HG03064 (cell line): ENCODE measurements around the gene DNAJC13.
"Not testable (repeated sequence)": the region's sequence is repeated elsewhere in the genome, so short reads cannot be mapped to it uniquely, and the experiment has no call there.

ENCODE experiments used
- ATAC-seq: cut with Tn5 transposase; IDR thresholded peaks from one replicate; pipeline ENCODE4 v1.9.1; 2021; ENCODE audit warnings: low read depth; ENCODE audit not compliant: unreplicated experiment

The DNAJC13 gene

DNA sequence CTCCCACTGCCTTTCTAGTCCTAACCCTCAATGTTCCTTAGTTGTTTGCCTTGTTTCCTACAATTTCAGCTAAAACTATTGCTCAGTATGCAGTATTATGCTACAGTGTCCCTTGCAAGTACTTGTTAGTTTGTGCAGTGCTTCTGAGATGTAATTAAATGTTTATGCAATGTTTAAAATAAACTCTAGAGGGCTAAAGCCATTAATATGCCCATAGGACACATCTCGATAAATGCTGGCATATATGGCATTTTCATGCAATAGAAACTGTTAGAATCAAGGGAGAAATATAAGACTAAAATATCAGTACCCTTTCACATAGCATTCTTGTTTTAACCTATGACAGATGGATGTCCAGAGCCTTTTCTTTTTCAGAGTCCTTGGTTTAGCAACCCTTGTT lies 120.0 kb downstream of the DNAJC13 start:
- ATAC-seq: no peak

DNA sequence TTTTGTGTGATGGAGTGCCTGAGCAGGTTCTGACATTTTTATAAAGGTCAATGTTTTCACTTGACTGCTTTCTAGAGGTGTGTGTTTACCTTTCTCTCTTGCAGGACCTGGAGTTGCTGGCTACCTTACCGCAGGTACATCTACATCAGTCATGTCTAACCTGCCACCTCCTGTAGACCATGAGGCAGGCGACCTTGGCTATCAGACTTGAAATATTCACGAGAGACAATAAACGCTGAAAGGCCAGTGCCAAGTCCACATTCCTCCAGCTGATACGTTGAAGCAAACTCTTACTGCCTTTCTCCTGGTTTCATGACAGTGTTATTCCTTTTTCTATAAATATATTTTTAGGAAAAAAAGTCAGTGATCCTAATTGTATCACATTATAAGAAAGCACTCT lies 120.8 kb downstream of the DNAJC13 start:
- no peak for ATAC-seq

DNA sequence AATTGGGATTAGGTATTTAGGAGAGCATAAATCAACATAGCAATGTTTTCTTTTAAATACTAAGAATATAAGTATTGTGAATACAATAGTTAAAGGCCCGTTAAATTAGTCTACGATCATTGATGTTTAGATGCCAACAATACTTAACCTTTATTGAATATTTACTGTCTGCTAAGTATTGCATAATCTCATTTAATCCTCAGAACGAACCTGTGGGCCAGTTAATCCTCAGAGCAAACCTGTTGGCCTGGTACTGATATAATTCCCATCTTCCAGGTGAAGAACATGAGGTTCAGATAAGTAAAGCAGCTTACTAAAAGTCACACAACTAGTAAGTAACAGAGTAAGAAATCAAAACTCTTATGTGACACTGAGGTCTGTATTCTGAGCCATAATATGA lies 122.4 kb downstream of the DNAJC13 start:
- no peak for ATAC-seq

DNA sequence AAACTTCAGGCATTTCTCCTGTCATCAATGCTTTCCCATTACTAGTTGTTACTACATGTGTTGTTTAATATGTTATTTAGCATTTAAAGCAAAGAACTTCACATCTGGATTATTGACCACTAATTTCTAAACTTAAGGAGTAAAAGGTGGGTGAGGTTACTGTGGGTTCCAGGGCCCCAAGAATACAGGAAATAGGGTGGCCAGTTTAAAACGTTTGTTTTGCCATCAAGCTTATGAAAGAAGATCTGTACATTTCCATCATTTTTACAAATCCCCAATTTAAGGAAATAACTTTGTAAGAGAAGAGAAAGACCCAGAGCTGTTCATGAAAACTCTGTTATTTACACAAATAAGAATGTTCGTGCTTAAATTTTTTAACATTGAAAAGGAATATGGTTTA lies 125.3 kb downstream of the DNAJC13 start:
- ATAC-seq: no peak

DNA sequence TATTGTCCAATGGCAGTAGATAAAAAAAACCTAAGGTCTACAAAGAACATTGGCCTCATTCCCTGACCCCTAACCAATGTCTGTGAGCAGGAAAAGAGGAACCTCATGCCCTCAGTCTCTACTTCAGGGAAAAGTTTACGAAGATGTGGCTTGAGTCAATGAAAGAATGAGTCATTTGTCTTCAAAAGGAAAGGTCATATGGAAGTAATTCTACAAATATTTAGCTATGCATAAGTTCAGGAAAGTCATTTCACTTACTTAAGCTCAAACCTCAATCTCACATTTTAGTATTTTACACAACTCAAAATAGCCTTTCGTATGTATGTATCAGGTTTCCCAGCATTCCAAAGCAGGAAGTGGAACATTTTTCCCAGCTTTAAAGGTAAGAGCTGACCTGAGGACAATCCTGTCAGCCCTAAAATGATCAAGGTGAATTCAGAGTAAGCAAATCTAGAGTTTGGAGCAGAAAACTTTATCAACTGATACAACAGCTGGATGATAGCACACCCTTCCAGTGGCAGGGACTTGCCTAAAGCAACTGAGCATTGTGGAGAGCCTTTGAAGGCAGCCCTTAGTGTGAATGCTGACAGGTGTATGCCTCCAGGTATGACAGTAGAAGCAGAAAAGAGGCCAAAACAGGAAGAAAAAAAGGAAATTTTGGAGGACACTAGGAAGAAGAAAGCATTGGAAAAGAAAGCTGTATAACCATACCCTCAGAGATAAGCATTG lies 125.9 kb downstream of the DNAJC13 start:
- no peak for ATAC-seq

DNA sequence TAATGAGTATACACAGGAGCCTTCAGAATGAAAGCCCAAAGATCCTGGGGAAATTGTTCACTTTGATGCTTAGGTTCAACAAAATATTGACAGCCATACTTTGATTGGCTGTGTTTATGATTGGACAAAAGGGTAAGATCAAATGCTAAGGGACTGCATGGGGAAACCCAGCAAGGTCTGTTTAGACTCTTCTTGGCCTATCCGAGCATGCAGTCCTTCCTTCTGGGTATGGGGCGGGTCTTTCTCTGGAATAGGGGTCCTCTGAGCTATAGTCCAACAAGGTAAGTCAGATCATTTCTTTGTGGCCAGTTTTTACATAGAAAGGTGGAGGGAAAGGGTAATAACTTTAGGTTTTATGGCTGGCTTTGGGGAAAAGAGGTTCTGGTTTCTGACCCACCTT lies 126.8 kb downstream of the DNAJC13 start:
- no peak for ATAC-seq

DNA sequence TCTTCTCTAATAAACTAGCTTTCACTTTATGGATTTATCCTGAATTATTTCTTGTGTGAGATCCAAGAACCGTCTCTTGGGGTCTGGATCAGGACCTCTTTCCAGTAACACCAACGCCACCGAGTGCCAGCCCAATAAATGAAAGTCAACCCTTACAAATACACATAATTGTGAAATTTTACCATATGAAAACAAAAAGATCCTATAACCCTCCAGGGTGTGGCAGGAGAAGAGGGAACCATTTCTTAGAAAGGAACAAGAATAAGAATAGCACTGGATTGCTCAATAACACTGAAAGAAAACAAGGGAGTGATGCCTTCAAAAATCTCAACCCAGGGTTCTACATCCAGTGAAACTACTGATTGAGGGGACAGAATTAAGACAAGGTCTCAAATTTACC lies 128.2 kb downstream of the DNAJC13 start:
- ATAC-seq: no peak

DNA sequence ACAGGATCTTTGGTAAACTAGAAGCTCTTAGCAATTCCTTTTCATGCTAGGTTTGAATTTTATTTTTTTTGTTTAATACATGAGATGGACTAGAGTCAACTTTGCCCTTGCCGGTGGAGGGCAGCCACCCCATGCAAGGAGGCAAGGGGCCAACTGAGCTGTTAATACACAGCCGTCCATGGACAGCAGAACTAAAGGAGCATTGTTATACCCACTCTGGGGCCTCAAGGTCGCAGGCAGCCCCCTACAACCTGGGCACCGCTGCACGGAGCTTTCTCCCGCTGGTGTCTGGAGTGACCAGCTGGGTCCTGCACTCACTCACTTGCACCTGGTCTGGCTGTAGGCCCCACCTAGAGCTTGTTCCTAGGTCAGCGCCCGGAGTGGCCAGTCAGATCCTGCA lies 131.9 kb downstream of the DNAJC13 start:
- no peak for ATAC-seq

DNA sequence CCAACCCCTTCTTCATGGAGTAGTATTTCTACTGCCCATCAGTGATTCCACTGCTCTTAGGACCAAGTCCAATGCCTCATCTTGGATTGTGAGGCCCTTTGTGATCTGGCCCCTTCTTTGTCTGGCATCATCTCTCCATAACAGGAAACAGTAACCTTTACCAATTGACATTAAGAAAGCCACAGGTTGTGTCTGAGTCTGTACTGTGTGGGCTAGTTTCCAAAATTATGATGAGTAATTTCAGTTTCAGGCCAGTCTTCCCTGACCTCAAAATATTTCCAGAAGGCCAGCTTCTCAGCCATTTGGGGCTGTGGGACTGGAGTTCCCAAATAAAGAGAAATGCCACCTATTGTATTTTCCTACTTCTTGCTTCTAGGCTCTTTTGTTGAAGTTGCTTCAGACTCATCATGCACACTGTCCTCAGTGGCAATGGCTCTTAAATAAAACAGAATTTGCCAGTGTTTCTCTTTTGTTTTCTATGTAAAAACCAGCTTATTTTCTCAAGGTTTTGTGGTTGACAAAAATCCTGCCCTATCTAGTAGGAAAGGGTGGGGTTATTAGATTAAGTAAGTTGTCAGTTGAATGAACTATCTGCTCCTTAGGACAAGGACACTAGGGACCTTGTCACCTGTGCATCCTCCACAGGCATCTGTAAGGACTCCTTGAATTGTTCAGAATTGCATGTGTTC lies 132.7 kb downstream of the DNAJC13 start:
- peak; percentile 76 for ATAC-seq

DNA sequence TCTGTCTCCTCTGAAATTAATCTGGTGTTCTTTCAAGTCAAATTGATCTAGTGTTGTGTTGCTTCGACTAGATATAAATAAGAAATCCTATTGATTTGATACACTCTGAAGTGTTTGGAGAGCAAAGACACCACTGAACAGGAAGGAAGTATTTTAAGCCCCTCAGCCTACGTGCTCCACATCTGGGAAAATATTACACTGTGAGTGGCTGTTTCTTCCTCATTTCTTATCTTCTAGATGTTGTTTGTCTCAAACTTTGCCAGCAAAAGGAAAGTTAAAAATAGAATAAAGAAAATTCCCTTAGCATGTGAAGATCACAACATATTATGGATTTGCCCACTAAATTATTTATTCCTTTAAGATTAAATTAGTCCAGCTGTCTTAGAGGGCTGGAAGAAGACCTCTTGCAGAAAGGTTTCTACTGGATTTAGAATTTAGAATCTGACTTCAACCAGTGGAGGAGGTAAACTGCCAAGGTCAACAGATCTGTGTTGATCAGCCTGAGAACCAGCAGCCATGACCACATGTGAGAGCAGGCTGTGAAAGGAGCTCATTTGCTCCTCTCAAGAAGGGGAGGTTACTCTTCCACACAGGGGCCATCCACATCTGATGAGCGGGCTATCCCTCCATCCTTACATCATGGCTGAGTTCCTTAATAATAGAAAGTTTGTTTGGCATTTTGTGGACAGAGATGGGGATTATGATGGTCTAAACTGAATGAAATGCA lies 133.4 kb downstream of the DNAJC13 start:
- ATAC-seq: no peak

DNA sequence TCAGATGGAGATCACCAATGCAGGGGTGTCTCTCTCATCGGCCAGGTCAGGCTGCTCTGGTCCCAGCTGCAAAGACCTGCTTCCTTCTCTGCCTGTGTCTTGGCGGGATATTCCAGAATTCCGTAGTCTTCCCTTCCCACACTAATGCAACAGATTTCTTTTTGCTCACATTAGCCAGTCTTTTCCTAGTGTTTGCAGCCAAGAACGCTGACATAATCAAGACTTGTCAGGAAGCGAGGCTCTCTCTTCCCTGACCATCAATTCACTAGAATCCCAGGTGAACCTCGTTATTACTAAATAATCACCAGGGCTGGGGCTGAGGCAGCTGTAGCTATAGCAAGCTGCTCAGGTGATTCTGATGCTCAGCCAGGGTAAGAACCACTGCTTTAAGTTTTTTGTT lies 136.5 kb downstream of the DNAJC13 start:
- no peak for ATAC-seq

DNA sequence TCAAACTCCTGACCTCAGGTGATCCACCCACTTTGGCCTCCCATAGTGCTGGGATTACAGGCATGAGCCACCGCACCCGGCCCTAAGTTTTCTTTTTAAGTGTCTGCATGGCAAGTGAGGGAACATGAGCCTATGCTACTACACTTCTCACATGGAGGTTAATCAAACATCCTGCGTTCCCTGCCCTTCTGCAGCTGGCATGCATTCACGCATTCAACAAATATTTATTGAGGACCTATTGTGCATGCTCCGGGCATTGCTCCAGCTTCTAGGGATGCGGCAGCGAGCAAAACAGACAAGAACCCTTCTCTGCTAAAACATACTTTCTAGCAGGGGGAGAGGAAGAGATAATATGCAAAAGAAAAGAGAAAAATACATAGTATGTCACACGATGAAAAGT lies 137.1 kb downstream of the DNAJC13 start:
- no peak for ATAC-seq

DNA sequence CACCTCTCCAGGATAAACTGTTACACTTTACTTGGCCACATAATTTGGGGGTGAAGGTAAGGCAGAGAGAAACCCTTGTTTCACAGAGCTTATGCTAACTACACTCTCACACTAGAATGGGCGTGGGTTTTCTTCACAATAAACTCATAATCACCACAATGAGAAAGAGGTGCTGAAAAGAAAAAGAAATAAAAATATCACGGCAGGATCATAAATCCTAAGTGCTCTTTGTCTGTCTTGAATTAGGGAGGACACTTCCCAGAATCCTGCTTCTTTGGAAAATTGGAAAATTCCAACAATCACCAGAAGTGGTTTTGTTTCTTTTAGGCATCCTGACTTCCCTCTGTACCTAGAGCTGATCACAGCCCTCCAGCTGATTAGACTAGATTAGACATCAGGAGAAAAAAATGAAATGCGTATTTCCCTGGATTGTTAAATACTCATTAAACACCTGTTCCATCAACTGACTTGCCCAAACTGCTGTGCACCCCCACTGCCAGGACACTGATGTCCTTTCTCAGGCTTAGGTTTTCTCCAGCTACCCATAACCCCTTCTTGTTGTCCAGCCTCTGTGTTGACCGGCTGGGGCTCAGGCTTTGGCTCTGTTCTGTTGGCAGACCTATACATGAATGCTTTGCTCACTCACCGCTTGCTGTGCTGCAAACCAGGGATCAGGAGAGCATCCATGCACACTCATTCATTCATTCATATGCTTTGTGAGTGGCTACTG lies 138.2 kb downstream of the DNAJC13 start:
- no peak for ATAC-seq

DNA sequence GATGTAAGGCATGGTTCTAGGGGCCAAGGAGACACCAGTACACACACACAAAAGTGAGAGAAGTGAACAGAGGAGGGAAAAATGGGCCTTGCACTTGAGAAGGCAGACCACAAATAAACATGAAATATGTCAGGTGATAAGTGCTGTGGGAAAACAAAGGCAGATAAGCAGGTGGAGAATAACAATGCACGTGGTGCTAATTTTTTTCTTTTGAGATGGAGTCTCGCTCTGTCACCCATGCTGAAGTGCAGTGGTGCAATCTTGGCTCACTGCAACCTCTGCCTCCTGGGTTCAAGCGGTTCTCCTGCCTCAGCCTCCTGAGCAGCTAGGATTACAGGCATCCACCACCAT lies 138.7 kb downstream of the DNAJC13 start:
- not testable (repeated sequence) for ATAC-seq

DNA sequence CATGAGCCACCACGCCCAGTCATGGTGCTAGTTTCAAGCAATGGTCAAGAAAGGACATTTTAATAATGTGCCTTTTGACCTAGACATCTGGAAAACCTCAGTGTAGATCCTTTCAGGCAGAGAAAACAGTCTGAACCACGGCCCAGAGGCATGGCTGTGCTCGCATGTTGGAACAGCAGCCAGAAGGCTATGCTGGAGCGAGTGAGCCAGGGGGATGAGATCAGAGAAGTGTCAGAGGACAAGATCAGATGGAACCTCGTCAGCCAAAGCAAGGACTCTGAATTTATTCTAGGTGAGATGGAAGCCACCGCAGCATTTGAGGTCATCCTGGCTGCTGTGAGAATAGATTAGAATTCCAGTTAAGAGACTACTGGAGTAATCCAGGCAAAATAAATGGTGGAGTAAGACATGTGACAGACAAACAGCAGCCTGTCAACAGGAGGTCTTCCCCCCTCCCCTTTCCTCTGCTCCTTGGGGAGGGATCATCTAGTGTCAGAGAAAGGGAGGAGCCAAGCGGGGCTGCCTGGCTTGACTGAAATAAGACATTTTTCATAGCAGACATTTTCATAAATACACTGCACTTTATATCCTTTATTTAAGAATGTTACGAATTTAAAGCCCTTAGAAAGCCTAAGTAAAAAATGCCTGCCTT lies 139.3 kb downstream of the DNAJC13 start:
- ATAC-seq: no peak

DNA sequence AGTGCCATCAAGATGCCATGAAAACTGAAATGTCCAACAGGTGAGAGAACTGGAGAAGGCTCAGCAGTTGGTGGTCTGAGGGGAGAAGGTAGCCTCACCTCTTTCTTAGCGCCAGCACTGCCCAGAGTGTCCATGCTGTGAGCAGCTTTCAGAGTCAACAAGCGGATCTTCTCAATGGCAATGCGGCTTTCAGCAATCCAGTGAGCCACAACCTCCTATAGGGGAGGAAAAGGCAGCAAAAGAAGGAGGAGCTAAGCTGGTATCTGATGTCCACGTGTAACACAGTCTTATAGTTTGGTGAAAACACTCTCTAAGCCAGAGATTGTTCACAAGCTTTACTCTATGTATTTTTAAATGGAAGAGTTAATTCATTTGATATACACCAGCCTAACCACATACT lies 143.7 kb downstream of the DNAJC13 start:
- no peak for ATAC-seq

DNA sequence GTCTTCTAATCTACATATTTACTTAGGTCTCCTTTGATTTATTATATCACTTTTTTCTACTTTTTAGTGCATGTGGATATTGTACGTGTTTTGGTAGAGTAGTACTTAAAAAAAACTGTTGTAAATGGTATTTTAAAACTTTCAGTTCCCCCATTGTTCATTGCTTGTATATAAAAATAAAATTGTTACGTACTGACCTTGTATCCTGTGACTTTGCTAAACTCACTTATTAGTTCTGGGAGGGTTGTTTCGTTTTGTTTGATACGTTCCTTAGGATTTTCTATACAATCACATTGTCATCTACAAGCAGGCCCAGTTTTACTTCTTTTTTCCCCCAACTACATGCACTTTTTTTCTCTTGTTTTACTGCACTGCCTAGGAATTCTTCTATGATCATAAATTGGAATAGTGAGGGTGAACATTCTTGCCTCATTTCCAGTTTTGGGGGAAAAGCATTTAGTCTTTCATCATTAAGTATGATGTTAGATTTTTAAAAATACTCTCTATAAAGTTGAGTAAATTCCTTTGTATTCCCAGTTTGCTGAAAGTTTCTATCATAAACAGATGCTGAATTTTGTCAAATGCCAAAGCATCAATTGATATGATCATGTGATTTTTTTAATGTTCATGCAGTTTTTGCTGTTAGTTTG lies 146.2 kb downstream of the DNAJC13 start:
- no peak for ATAC-seq

DNA sequence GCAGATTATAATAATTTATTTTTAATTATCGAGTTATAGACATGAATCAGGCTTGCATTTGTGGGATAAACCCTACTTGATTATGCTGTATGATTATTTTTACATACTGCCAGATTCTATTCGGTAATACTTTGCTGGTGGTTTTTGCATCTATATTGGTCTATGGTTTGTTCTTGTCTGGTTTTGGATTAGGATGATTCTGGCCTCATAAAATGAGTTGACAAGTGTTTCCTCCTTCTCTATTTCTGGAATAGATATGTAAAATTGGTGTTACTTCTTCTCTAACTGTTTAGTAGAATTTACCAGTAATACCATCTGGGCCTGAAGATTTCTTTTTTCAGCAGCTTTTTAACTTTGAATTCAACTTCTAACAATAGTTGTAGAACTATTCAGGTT lies 146.8 kb downstream of the DNAJC13 start:
- no peak for ATAC-seq

DNA sequence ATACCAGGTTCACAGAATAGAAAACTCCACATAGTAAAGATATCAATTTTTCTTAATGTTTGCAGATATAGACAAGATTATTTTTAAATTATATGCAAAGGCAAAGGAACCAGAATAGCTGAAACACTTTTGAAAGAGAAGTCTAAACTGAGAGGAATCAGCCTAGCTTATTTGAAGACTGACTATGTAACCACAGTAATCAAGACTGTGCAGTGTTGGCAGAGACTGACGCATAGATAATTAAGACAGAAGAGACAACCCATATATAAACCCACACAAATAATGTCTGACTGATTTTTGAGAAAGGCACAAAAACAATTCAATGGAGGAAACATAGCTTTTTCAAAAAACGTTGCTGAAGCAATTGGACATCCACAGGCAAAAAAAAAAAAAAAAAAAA lies 151.1 kb downstream of the DNAJC13 start:
- ATAC-seq: no peak

DNA sequence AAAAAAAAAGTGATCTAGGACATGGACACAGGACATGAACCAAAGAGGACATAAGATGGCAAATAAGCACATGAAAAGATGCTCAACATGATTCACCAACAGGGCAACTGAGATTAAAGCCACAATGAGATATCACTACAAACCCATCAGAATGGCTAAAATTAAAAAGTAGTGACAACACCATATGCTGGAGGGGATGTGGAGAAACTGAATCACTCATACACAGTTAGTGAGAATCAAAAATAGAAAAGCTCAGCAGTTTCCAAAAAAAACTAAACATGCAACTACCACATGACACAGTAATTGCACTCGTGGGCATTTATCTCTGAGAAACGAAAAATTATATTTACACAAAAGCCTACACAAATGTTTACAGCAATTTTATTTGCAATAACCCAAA lies 151.9 kb downstream of the DNAJC13 start:
- no peak for ATAC-seq
